Esophagus squamous epithelium (tissue), 5 donors: Measurements from ENCODE around the gene LLCFC1. TPM values are rescaled to one million over a fixed set of nuclear protein-coding genes. Genes with fewer than 3 reads are reported as not detected.

ENCODE experiments used
- DNase-seq: peaks from one replicate; lab custom pipeline; 2025; lab: John Stamatoyannopoulos, UW
- H3K27ac ChIP-seq, 4 donors: fragments of 200-600 bp; sonication (generic); one replicate each; pipeline ENCODE4 v1.5.1; 2016 to 2019; ENCODE audit warnings: mild to moderate bottlenecking in 1 of 4
- H3K27me3 ChIP-seq, 4 donors: fragments of 200-600 bp; sonication (generic); 1 replicate in 3 of 4; 2 replicates in 1 of 4; pipeline versions ENCODE4 v1.5.1 to v1.6.0; 2017 to 2021; ENCODE audit warnings: antibody characterized with exemption in 1 of 4
- H3K36me3 ChIP-seq, 3 donors: fragments of 200-600 bp; sonication (generic); one replicate each; pipeline ENCODE4 v1.5.1; 2016 to 2019
- H3K4me1 ChIP-seq, 3 donors: fragments of 200-600 bp; sonication (generic); one replicate each; pipeline ENCODE4 v1.5.1; 2017 to 2019
- H3K4me3 ChIP-seq, 4 donors: fragments of 200-600 bp; sonication (generic); 1 replicate in 3 of 4; 2 replicates in 1 of 4; pipeline ENCODE4 v1.5.1; 2016 to 2019; ENCODE audit warnings: mild to moderate bottlenecking in 2 of 4, moderate library complexity in 1 of 4
- H3K9me3 ChIP-seq, 3 donors: fragments of 200-600 bp; sonication (generic); one replicate each; pipeline ENCODE4 v1.5.1; 2016 to 2019
- POLR2A ChIP-seq, 4 donors: fragments of 450-650 bp; IDR thresholded peaks; one replicate each; pipeline ENCODE4 v1.6.1; 2017; ENCODE audit warnings: antibody characterized with exemption in 4 of 4, mild to moderate bottlenecking in 4 of 4, moderate library complexity in 3 of 4
- WGBS, 2 donors: methylation state at CpG; one replicate each; pipeline ENCODE4 v1.1.5; 2018; 5-methylcytosine and 5-hydroxymethylcytosine counted together
- intact Hi-C: fragments of 100-400 bp; cut with DNase I; formaldehyde crosslinking; loops from one replicate; pipeline ENCODE4 v1.15.0; 2022
- total RNA-seq, 4 donors: library from RNA; depleted of rRNA; stranded (reverse); fragments of >200 nt; gene quantifications; one replicate each; pipeline ENCODE4 v1.1.0, GENCODE V29; 2016
- TF ChIP-seq, protein P1 (sequence below), 6 experiments: fragments of 450-650 bp in 4 of 6; fragments of 200-600 bp in 2 of 6; sonication (generic) in 2 of 6; IDR thresholded peaks; one replicate each; pipeline ENCODE4 v1.5.1; 2016 to 2019; ENCODE audit warnings: antibody characterized with exemption in 6 of 6, mild to moderate bottlenecking in 4 of 6, moderate library complexity in 4 of 6
- donor health status: DM: yes; HTN: yes; CAD: no.

Gene LLCFC1
- total RNA-seq, 4 donors from 2014 or later = not detected

DNA sequence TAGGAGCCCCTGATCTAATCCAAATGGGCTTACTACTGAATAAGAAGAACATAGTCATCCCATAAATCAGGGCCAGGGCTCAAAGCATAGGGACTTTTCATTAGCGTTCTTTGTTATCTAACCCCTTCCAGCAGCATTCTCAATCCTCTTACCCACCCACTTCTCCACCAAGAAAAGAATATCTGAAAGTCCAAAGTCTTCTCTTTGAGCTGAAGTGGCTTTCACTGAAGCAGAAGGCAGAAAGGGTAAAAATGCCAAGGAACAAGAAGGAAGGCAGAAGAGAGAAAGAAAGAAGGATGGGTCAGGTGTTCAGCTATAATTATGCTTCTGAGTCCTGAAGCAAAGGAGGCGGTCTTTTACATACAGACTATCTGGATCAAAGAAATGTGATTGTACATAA lies 15.9 kb upstream of the LLCFC1 start:
- Histone ChIP-seq H3K9me3 (no peaks in the 10 kb centered on the region), H3K27me3 (no peaks in the 10 kb centered on the region), H3K4me1 (peaks cover 0 to 4% (median 0%) of the 10 kb centered on the region in 3 donors), H3K4me3 (no peak overlapping the region), H3K27ac (no peak overlapping the region), H3K36me3 (no peaks in the 10 kb centered on the region)
- intact Hi-C loops = no loop called here
- TF ChIP-seq, protein P1, sequence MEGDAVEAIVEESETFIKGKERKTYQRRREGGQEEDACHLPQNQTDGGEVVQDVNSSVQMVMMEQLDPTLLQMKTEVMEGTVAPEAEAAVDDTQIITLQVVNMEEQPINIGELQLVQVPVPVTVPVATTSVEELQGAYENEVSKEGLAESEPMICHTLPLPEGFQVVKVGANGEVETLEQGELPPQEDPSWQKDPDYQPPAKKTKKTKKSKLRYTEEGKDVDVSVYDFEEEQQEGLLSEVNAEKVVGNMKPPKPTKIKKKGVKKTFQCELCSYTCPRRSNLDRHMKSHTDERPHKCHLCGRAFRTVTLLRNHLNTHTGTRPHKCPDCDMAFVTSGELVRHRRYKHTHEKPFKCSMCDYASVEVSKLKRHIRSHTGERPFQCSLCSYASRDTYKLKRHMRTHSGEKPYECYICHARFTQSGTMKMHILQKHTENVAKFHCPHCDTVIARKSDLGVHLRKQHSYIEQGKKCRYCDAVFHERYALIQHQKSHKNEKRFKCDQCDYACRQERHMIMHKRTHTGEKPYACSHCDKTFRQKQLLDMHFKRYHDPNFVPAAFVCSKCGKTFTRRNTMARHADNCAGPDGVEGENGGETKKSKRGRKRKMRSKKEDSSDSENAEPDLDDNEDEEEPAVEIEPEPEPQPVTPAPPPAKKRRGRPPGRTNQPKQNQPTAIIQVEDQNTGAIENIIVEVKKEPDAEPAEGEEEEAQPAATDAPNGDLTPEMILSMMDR (IDR thresholded peaks at IDR 0.05) = no peak
- TF ChIP-seq POLR2A (IDR thresholded peaks at IDR 0.05) = no peak
- DNase-seq = no peak
- 47 to 72% methylated on average over 2 of the region's 2 CpGs for WGBS, 2 donors

DNA sequence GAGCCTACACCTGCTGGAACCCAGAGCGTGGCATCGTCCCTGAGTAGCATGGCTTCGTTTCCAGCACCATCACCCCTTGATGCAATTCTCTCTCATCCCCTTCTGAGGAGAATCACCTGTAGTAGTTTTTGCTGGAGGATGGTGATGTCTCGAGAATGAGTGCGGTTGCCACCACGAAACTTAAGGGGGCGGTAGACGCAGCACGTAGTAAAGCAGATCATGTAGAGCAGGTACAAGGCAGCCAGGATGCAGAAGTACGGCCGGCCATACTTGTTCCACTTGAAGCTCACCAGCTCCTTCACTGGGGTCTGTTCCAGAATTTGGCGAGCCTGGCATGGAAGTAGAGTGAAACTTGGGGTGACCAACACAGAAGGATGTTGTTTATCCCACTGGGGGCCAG lies 13.9 kb upstream of the LLCFC1 start:
- WGBS, 2 donors = 75 to 77% methylated on average over 8 to 12 of the region's 12 CpGs
- H3K4me1 ChIP-seq = peaks cover 0 to 4% (median 0%) of the 10 kb centered on the region in 3 donors

DNA sequence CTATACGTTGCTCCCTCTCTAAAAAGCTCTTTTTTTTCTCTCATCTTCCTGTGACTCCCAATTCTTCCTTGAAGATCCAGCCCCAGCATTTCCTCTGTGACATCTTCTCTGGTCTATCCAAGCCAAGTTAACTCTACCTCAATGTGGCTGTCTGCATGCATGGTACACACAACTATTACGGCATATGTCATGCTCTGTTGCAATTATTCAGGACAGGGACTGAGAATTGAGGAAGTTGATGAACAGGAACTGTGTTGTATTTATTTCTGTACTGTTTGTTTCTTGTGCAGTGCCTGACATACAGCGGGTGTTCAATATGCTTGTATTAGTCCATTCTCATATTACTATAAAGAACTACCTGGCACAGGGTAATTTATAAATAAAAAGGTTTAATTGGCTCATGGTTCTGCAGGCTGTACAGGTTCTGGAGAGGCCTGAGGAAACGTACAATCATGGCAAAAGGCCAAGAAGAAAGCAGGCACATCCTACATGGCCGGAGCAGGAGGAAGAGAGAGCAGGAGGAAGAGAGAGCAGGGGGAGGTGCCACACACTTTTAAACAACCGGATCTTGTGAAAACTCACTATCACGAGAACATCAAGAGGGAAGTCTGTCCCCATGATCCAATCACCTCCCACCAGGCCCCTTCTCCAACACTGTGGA lies 12.1 kb upstream of the LLCFC1 start:
- 54 to 55% methylated on average over 7 of the region's 7 CpGs for WGBS, 2 donors
- Histone ChIP-seq H3K27ac (peak overlapping the region in 1 of 4 donors; percentile 39), H3K36me3 (no peaks in the 10 kb centered on the region), H3K27me3 (no peaks in the 10 kb centered on the region), H3K4me1 (peaks cover 0 to 4% (median 0%) of the 10 kb centered on the region in 3 donors), H3K9me3 (no peaks in the 10 kb centered on the region), H3K4me3 (no peak overlapping the region)
- no peak for DNase-seq
- intact Hi-C loops = no loop called here
- TF ChIP-seq POLR2A (IDR thresholded peaks at IDR 0.05) = no peak
- TF ChIP-seq, protein P1 (IDR thresholded peaks at IDR 0.05) = no peak

More for the DNA sequence above, 13.9 kb upstream of the LLCFC1 start:
- TF ChIP-seq, protein P1 (IDR thresholded peaks at IDR 0.05) = no peak
- TF ChIP-seq POLR2A (IDR thresholded peaks at IDR 0.05) = no peak
- Histone ChIP-seq H3K27ac (no peak overlapping the region), H3K4me3 (no peak overlapping the region), H3K36me3 (no peaks in the 10 kb centered on the region), H3K9me3 (no peaks in the 10 kb centered on the region), H3K27me3 (no peaks in the 10 kb centered on the region)
- intact Hi-C loops = no loop called here
- DNase-seq = no peak

DNA sequence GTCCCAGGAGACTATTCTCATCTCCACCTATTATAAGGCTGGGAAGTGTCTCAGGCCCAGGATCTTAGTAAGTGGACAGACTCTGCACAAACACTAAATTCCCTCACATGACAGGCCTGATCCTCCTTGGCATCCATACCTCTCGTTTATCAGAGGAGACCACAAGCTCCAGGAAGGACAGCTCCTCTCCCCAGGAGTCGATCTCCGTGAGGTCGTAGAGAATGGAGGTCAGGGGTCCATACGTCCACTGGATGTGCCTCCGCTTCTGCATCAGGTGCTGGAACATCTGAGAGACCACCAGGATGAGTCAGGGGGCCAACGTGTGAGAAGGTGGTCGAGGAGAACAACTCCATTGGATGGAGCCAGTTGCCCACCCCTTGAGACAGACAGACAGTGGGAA lies 11.3 kb upstream of the LLCFC1 start:
- no peak for TF ChIP-seq POLR2A (IDR thresholded peaks at IDR 0.05)
- TF ChIP-seq, protein P1 (IDR thresholded peaks at IDR 0.05) = no peak
- Histone ChIP-seq H3K4me1 (peaks cover 0 to 4% (median 0%) of the 10 kb centered on the region in 3 donors), H3K27ac (peak overlapping the region in 2 of 4 donors; percentile 9 to 39), H3K27me3 (no peaks in the 10 kb centered on the region), H3K9me3 (no peaks in the 10 kb centered on the region), H3K36me3 (no peaks in the 10 kb centered on the region), H3K4me3 (no peak overlapping the region)
- WGBS, 2 donors = 56 to 84% methylated on average over 3 of the region's 8 CpGs
- intact Hi-C loops = no loop called here
- no peak for DNase-seq

DNA sequence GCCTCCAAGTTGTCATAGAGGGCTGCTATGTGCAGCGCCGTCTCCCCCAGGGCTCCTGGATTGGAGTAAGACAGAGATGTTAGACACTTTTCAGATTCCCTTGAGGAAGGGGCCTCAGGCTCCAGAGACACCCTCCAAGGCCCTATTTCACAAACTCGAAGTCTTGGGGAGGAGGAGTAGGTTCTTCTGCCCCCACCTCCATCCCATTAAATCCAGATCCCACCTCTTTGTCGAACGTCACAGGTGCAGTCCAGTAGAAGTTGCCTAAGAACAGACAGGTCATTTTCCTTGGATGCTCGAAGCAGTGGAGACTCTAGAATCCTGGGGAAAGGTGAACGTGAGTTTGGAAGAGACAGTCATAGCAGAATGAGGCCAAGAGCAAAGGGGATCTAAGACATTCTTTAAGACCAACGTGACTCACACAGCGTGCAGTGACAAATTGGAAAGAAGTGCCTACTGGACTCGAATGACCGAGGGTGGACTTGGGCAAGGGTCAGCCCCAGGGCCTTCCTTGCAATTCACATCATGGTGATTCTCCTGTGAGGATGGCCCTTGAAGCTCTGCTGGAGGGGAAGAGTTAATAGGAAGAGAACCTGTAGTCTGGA lies 9.1 kb upstream of the LLCFC1 start:
- no peak overlapping the region for H3K27ac ChIP-seq
- no peaks in the 10 kb centered on the region for H3K9me3 ChIP-seq
- no peak overlapping the region for H3K4me3 ChIP-seq
- no peak for TF ChIP-seq POLR2A (IDR thresholded peaks at IDR 0.05)
- TF ChIP-seq, protein P1 (IDR thresholded peaks at IDR 0.05) = no peak
- H3K4me1 ChIP-seq = peaks cover 0 to 4% (median 0%) of the 10 kb centered on the region in 3 donors
- no peak for DNase-seq
- 79 to 89% methylated on average over 5 to 10 of the region's 11 CpGs for WGBS, 2 donors
- no peaks in the 10 kb centered on the region for H3K36me3 ChIP-seq
- H3K27me3 ChIP-seq = no peaks in the 10 kb centered on the region
- intact Hi-C loops = no loop called here
